ENCODE measurements around the gene TUG1.

GRCh38 chr22:30968015-30968923, 796 bp upstream of the TUG1 start, which contains the start of gene MORC2:
- no peak for TF ChIP-seq MAX (IDR thresholded peaks at IDR 0.05; ENCODE audit: insufficient read depth, insufficient read length)
- no peak for TF ChIP-seq POLR2A (IDR thresholded peaks at IDR 0.05; ENCODE audit: low read depth, low read length)
- TF ChIP-seq CTCF (IDR thresholded peaks at IDR 0.05; ENCODE audit: extremely low read depth in 1 of 2, insufficient read depth in 1 of 2, low read depth in 1 of 2, low read length in 2 of 2): no peak
- no peak for TF ChIP-seq EZH2 (IDR thresholded peaks at IDR 0.05; ENCODE audit: borderline replicate concordance, low read depth, low read length, severe bottlenecking)
- no peak for TF ChIP-seq JUN (IDR thresholded peaks at IDR 0.05; ENCODE audit: borderline replicate concordance, insufficient read depth, insufficient read length, low read depth)
- no peak for TF ChIP-seq POLR2AphosphoS5 (IDR thresholded peaks at IDR 0.05; ENCODE audit: insufficient read depth, low read depth, low read length)
- TF ChIP-seq MYC (IDR thresholded peaks at IDR 0.05; ENCODE audit: low read depth, low read length): no peak
- no peak for TF ChIP-seq FOS (IDR thresholded peaks at IDR 0.05; ENCODE audit: borderline replicate concordance, insufficient read depth, low read length)
